ENCODE measurements around the gene TMEM127. TPM values are rescaled to one million over a fixed set of nuclear protein-coding genes. Genes with fewer than 3 reads are reported as not detected.

TMEM127 gene
- total and polyA plus RNA-seq, 11 donors: 18.6 to 134 (median 103) TPM

DNA sequence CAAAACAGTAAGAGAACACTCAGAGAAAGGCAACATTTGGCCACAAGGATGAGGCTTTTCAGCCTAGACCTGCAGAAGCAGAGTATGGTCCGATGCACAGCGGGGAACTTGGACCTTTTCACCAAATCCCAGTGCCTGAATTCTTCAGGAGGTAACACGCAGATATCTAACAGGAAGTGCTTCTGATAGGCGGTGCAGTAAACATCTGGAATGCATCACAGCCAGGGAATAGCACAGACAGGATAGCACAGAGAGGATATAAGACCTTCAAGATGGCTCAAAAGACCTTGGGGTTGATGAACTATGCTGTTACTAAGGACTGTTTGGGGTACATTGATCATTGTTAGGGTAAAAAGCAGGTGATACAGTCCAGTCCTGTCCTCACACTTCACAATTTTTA is 1.7 kb downstream of the TMEM127 start:
- intact Hi-C loops (cut with DNase I): loop anchor here in 8 of 10 donors (2.0 to 10.0 kb wide), 6 partner anchors 55 to 129 kb away; partner anchors contain the start of genes ASTL (in 4 of the 8), STARD7 (in 3 of the 8) and DUSP2 (in 1 of the 8)
- no peak for TF ChIP-seq POLR2A (IDR thresholded peaks at IDR 0.05)
- TF ChIP-seq, protein P1, sequence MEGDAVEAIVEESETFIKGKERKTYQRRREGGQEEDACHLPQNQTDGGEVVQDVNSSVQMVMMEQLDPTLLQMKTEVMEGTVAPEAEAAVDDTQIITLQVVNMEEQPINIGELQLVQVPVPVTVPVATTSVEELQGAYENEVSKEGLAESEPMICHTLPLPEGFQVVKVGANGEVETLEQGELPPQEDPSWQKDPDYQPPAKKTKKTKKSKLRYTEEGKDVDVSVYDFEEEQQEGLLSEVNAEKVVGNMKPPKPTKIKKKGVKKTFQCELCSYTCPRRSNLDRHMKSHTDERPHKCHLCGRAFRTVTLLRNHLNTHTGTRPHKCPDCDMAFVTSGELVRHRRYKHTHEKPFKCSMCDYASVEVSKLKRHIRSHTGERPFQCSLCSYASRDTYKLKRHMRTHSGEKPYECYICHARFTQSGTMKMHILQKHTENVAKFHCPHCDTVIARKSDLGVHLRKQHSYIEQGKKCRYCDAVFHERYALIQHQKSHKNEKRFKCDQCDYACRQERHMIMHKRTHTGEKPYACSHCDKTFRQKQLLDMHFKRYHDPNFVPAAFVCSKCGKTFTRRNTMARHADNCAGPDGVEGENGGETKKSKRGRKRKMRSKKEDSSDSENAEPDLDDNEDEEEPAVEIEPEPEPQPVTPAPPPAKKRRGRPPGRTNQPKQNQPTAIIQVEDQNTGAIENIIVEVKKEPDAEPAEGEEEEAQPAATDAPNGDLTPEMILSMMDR (IDR thresholded peaks at IDR 0.05): no peak
- WGBS, 4 donors: 17 to 24% (median 23%) methylated on average over 4 of the region's 4 CpGs
- no peaks in the 10 kb centered on the region for H3K9me3 ChIP-seq
- peak overlapping the region; percentile 86 to 98 (median 95) for H3K27ac ChIP-seq
- H3K4me3 ChIP-seq: peak overlapping the region in 11 of 12 donors; percentile 72 to 100 (median 90)
- no peak for DNase-seq
- H3K4me1 ChIP-seq: peaks cover 33 to 75% (median 68%) of the 10 kb centered on the region in 12 donors
- peaks cover 0 to 56% (median 47%) of the 10 kb centered on the region in 9 donors for H3K36me3 ChIP-seq
- ATAC-seq: no peak
- H3K27me3 ChIP-seq: no peaks in the 10 kb centered on the region

DNA sequence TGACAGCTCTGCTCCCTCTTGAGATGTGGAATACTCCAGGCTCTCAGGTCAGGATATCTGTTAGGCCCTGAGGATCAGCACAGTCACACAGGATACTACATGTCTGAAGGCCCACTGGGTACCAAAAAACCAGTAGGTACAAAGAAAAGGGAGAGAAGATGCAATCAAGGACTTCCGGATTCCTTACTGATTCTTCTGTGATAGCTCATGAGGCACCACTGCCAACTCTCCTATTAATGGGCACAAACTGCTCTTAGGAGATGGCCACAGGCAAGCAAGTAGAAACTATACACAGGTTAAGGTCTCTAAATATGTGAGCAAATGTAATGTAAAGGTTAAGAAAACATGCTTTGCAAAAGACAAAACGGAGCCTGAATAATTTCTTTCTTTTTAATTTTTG is 3.5 kb downstream of the TMEM127 start:
- no peak for TF ChIP-seq POLR2A (IDR thresholded peaks at IDR 0.05)
- TF ChIP-seq, protein P1 (IDR thresholded peaks at IDR 0.05): no peak
- Histone ChIP-seq H3K4me1 (peaks cover 47 to 87% (median 82%) of the 10 kb centered on the region in 12 donors), H3K9me3 (no peaks in the 10 kb centered on the region), H3K27ac (peak overlapping the region in 10 of 12 donors; percentile 24 to 96 (median 92)), H3K27me3 (no peaks in the 10 kb centered on the region), H3K36me3 (peaks cover 0 to 43% (median 29%) of the 10 kb centered on the region in 9 donors), H3K4me3 (no peak overlapping the region)
- intact Hi-C loops (cut with DNase I): loop anchor here in 6 of 10 donors (5.0 to 10.0 kb wide), 4 partner anchors 55 to 128 kb away; partner anchors contain the start of genes ASTL (in 3 of the 6), STARD7 (in 2 of the 6) and DUSP2 (in 1 of the 6)
- DNase-seq (no peak), ATAC-seq (no peak)
- WGBS, 4 donors: 65 to 81% (median 73%) methylated on average over 2 of the region's 2 CpGs

DNA sequence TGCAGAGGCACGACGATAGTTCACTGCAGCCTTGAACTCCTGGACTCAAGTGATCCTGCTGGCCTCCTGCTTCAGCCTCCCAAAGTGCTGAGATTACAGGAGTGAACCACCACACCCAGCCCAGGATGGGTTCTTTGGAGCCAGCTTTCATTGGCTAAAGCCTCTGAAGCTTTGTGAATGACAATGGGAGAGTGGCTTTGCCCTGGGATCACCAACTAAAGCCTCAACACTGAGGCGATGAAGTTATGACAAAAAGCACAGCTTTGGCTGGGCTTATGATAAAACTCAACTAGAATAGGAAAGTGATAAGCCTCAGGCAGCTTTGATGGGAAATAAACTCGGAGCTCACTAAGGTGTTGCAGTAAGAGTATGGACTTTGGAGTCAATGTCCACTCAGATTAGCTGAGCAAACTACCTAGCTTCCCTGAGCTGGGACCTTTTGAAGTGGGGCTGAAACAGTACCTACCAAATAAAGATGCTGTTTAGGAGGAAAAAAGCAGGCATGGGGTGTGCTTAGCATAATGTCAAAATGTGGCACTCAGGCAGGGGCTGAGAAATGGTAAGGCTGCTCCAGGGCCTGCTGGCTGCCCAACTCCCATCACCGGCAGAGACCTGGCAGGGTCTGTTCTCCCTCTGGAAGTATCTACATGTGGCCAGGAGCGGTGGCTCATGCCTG is 4.3 kb downstream of the TMEM127 start:
- Histone ChIP-seq H3K9me3 (no peaks in the 10 kb centered on the region), H3K4me3 (no peak overlapping the region), H3K4me1 (peaks cover 47 to 86% (median 82%) of the 10 kb centered on the region in 12 donors), H3K36me3 (peaks cover 0 to 41% (median 30%) of the 10 kb centered on the region in 9 donors), H3K27ac (peak overlapping the region; percentile 62 to 96 (median 92)), H3K27me3 (no peaks in the 10 kb centered on the region)
- intact Hi-C loops (cut with DNase I): loop anchor here in 6 of 10 donors (2.0 to 10.0 kb wide), 5 partner anchors 53 to 127 kb away; partner anchors contain the start of genes ASTL (in 3 of the 6), STARD7 (in 3 of the 6) and DUSP2 (in 1 of the 6)
- WGBS, 4 donors: 68 to 73% (median 71%) methylated on average over 6 of the region's 6 CpGs
- TF ChIP-seq POLR2A (IDR thresholded peaks at IDR 0.05): no peak
- TF ChIP-seq, protein P1 (IDR thresholded peaks at IDR 0.05): no peak
- no peak for DNase-seq
- ATAC-seq: no peak

All from heart left ventricle (tissue), 16 donors.